T-helper 1 cell treated with Interleukin-12 subunit alpha and Interleukin-12 subunit beta and Interleukin-4 antibody, amounts not matched to agents 30 μg/mL and 1 μg/mL, for 36 hours (primary cell): ENCODE results near the gene NT5DC3.

Experiments
- H3K27ac Mint-ChIP-seq: one replicate; pipeline ENCODE4 v1.8.0; 2021; ENCODE audit warnings: mild to moderate bottlenecking, mixed read lengths
- H3K27me3 Mint-ChIP-seq: one replicate; pipeline ENCODE4 v1.8.0; 2021; ENCODE audit warnings: low read depth, mixed read lengths
- H3K36me3 Mint-ChIP-seq: one replicate; pipeline ENCODE4 v1.8.0; 2021; ENCODE audit warnings: low read depth, mixed read lengths
- H3K4me1 Mint-ChIP-seq: one replicate; pipeline ENCODE4 v1.8.0; 2021; ENCODE audit warnings: low read depth, mixed read lengths
- H3K4me3 Mint-ChIP-seq: one replicate; pipeline ENCODE4 v1.8.0; 2021; ENCODE audit warnings: mild to moderate bottlenecking, moderate library complexity, mixed read lengths
- H3K9me3 Mint-ChIP-seq: one replicate; pipeline ENCODE4 v1.8.0; 2021; ENCODE audit warnings: mixed read lengths

Gene NT5DC3

DNA sequence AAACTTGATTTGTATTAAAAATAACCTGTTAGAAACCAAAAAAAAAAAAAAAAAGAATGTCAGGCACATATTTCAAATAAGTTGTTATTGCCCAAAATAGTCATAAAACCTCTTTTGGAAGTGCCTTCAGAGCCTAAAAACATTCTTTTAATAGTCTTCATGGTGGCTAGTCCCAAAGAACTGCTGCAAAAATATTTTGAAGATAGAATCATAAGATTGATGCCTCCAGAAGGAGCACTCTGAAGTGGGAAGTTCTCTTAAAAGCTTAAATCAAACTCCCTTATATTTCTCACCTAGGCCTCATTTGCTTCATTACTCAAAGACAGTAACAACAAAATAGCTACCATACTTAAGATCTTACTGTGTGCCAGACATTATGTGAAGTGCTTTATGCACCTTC is 27.2 kb upstream of the NT5DC3 start:
- Mint-ChIP-seq H3K27ac (no peak overlapping the region), H3K27me3 (peaks cover 20% of the 10 kb centered on the region), H3K9me3 (no peaks in the 10 kb centered on the region), H3K4me3 (no peak overlapping the region), H3K4me1 (no peaks in the 10 kb centered on the region), H3K36me3 (no peaks in the 10 kb centered on the region)

DNA sequence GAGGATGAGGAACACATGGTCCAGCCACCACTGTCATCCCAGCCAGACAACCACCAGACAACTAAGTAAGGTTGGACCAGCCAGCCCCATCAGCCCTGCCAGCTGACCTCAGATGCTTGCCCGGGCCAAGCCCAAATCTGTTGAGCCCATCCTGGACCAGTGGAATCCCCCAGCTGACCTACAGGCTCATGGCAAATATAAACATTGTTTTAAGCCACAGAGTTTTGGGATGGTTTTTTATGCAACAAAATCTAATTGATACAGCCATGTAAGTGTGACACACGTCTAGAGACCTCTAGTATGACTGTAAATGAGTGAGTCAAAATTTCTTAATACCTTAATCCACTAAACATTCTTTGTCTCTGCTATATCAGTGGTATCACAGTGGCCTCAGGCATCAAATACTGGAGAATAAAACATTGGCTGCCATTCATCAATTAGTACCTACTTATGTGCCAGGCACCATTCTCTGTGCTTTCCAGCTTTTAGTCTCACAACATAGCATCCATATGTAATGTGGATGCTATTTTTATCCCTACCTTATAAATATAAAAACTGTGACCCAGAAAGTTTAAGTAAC is 24.2 kb upstream of the NT5DC3 start:
- Mint-ChIP-seq H3K9me3 (no peaks in the 10 kb centered on the region), H3K27ac (no peak overlapping the region), H3K36me3 (no peaks in the 10 kb centered on the region), H3K4me3 (no peak overlapping the region), H3K4me1 (no peaks in the 10 kb centered on the region), H3K27me3 (peaks cover 20% of the 10 kb centered on the region)

GRCh38 chr12:103864710-103865109 is 23.7 kb upstream of the NT5DC3 start:
- H3K4me3 Mint-ChIP-seq = no peak overlapping the region
- no peak overlapping the region for H3K27ac Mint-ChIP-seq
- H3K27me3 Mint-ChIP-seq = peaks cover 15% of the 10 kb centered on the region
- no peaks in the 10 kb centered on the region for H3K36me3 Mint-ChIP-seq
- no peaks in the 10 kb centered on the region for H3K9me3 Mint-ChIP-seq
- no peaks in the 10 kb centered on the region for H3K4me1 Mint-ChIP-seq

GRCh38 chr12:103858953-103859601 is 18.0 kb upstream of the NT5DC3 start:
- Mint-ChIP-seq H3K4me3 (no peak overlapping the region), H3K4me1 (no peaks in the 10 kb centered on the region), H3K36me3 (no peaks in the 10 kb centered on the region), H3K9me3 (no peaks in the 10 kb centered on the region), H3K27me3 (peaks cover 4% of the 10 kb centered on the region), H3K27ac (no peak overlapping the region)

- Mint-ChIP-seq H3K27me3 (peaks cover 4% of the 10 kb centered on the region), H3K4me1 (no peaks in the 10 kb centered on the region), H3K36me3 (no peaks in the 10 kb centered on the region), H3K9me3 (no peaks in the 10 kb centered on the region), H3K4me3 (no peak overlapping the region), H3K27ac (no peak overlapping the region)
Observed at GRCh38 chr12:103858335-103858734, 17.3 kb upstream of the NT5DC3 start.

DNA sequence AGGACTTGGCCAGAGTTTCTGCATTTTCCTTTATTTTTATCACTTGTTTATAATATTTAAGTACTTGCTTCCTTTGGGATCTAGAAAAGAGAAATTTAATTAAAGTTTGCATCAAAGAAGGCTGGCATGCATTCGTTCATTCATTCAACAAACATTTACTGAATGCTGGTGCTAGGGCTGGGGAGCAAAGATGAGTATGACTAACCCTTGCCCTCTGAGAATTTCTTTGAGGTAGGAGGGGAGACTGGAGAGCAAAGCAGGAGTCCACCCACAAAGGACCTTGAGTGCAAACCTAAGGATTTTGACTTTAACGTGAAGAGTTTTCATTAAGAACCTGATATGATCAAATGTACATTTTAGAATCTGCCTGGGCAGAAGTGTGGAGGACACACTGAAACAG is 16.1 kb upstream of the NT5DC3 start:
- Mint-ChIP-seq H3K27me3 (peaks cover 4% of the 10 kb centered on the region), H3K4me3 (no peak overlapping the region), H3K36me3 (no peaks in the 10 kb centered on the region), H3K4me1 (no peaks in the 10 kb centered on the region), H3K27ac (no peak overlapping the region), H3K9me3 (no peaks in the 10 kb centered on the region)

GRCh38 chr12:103855896-103856657 is 15.0 kb upstream of the NT5DC3 start:
- no peaks in the 10 kb centered on the region for H3K9me3 Mint-ChIP-seq
- peaks cover 2% of the 10 kb centered on the region for H3K27me3 Mint-ChIP-seq
- H3K27ac Mint-ChIP-seq = no peak overlapping the region
- peaks cover 2% of the 10 kb centered on the region for H3K4me1 Mint-ChIP-seq
- H3K36me3 Mint-ChIP-seq = no peaks in the 10 kb centered on the region
- no peak overlapping the region for H3K4me3 Mint-ChIP-seq

DNA sequence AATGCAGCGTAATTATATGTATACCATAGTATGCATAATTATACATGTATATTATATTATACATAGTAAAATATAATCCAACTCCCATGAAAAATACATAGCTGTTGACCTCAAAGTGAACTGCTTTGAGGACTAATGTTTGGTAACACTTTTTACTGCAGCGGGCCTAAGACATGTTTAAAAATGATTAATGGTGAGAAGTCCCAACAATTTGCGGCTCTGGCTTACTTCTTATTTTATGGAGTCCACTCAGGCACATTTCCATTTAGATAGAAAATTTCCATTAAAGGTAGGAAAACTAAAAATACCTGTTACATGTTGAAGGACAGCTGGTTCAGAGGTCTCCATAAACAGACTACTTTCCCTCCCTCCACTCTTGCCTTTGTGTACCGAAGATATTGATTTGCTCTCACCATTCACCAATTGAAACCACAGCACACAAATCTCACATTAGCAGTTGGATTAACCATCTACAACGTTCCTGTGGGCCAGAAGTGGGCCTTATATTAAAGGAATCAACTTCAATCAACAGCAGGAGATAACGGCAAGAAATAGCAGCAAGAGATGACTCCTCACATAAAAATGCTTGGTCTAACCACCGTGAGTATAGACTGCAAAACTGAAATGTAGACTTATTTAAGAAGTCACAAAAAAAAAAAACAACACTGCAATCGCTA is 14.1 kb upstream of the NT5DC3 start:
- H3K27ac Mint-ChIP-seq = no peak overlapping the region
- peaks cover 4% of the 10 kb centered on the region for H3K4me1 Mint-ChIP-seq
- H3K9me3 Mint-ChIP-seq = no peaks in the 10 kb centered on the region
- H3K36me3 Mint-ChIP-seq = no peaks in the 10 kb centered on the region
- no peaks in the 10 kb centered on the region for H3K27me3 Mint-ChIP-seq
- no peak overlapping the region for H3K4me3 Mint-ChIP-seq

- H3K27me3 Mint-ChIP-seq = no peaks in the 10 kb centered on the region
- no peaks in the 10 kb centered on the region for H3K9me3 Mint-ChIP-seq
- no peak overlapping the region for H3K27ac Mint-ChIP-seq
- H3K36me3 Mint-ChIP-seq = no peaks in the 10 kb centered on the region
- H3K4me1 Mint-ChIP-seq = peaks cover 4% of the 10 kb centered on the region
- no peak overlapping the region for H3K4me3 Mint-ChIP-seq
Observed at GRCh38 chr12:103854372-103854973, 13.4 kb upstream of the NT5DC3 start.

DNA sequence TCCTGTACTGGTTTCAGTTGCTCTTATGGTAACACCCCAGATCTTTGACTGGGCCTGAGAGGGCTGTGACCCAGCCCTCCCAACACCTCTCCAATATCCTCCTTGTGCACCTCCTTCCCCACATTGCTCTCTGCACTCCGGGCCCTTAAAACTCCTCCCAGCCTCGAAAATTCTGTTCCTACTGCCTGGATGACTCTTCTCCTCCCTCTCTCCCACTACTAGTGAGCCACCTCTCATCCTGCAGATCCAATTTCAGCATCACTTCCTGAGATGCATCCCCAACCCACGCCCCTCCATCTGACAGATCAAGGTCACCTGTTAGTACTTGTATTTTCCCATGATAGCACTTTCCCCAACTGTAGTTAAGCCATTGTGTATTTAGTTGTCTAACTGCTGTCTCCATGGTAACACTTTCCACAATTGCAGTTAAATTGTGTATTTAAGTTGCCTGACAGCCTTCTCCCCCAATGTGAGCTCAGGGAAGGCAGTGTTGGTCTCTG is 11.5 kb upstream of the NT5DC3 start:
- H3K9me3 Mint-ChIP-seq = no peaks in the 10 kb centered on the region
- no peaks in the 10 kb centered on the region for H3K36me3 Mint-ChIP-seq
- H3K27me3 Mint-ChIP-seq = no peaks in the 10 kb centered on the region
- H3K27ac Mint-ChIP-seq = no peak overlapping the region
- H3K4me1 Mint-ChIP-seq = peaks cover 4% of the 10 kb centered on the region
- H3K4me3 Mint-ChIP-seq = no peak overlapping the region

DNA sequence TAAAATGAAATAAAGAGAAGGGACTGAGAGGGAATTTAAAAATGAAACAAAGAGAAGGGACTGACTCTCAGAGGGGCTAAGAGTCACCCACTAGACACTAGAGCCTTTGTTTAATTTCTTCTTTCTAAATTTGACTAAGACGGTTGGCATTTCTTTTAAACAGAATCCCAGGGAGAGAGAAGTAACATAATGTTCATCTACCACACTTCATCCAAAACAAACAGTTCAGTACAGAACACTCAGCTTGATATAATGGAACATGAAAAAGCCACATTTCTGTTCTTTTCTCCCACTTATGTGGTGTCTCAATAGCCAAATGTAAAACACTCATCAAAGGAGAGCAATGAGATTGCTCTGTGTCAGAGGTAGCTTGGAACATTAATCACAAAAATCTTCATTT is 10.1 kb upstream of the NT5DC3 start:
- H3K9me3 Mint-ChIP-seq = no peaks in the 10 kb centered on the region
- no peak overlapping the region for H3K27ac Mint-ChIP-seq
- no peak overlapping the region for H3K4me3 Mint-ChIP-seq
- peaks cover 4% of the 10 kb centered on the region for H3K4me1 Mint-ChIP-seq
- H3K36me3 Mint-ChIP-seq = no peaks in the 10 kb centered on the region
- peaks cover 5% of the 10 kb centered on the region for H3K27me3 Mint-ChIP-seq

- peaks cover 4% of the 10 kb centered on the region for H3K4me1 Mint-ChIP-seq
Observed at GRCh38 chr12:103850429-103850828, 9.4 kb upstream of the NT5DC3 start.

GRCh38 chr12:103848917-103849491 is 8.0 kb upstream of the NT5DC3 start:
- Mint-ChIP-seq H3K4me1 (peaks cover 4% of the 10 kb centered on the region), H3K27ac (no peak overlapping the region), H3K36me3 (no peaks in the 10 kb centered on the region), H3K27me3 (peaks cover 14% of the 10 kb centered on the region), H3K9me3 (no peaks in the 10 kb centered on the region), H3K4me3 (no peak overlapping the region)

More at GRCh38 chr12:103850429-103850828, 9.4 kb upstream of the NT5DC3 start:
- Mint-ChIP-seq H3K27ac (no peak overlapping the region), H3K9me3 (no peaks in the 10 kb centered on the region), H3K4me3 (no peak overlapping the region), H3K36me3 (no peaks in the 10 kb centered on the region), H3K27me3 (peaks cover 5% of the 10 kb centered on the region)

GRCh38 chr12:103848143-103848542 is 7.1 kb upstream of the NT5DC3 start:
- Mint-ChIP-seq H3K27ac (no peak overlapping the region), H3K9me3 (no peaks in the 10 kb centered on the region), H3K27me3 (peaks cover 19% of the 10 kb centered on the region), H3K4me1 (peaks cover 4% of the 10 kb centered on the region), H3K36me3 (no peaks in the 10 kb centered on the region), H3K4me3 (no peak overlapping the region)
